PC-3 (cell line): Measurements from ENCODE around the gene KLHL21. TPM values are rescaled to one million over a fixed set of nuclear protein-coding genes. Genes with fewer than 3 reads are reported as not detected.

Source experiments
- ATAC-seq: fragments of 200-7000 bp; cut with Tn5 transposase; 2 replicates; pipeline ENCODE4 v1.9.1; 2020; ENCODE audit warnings: mild to moderate bottlenecking, moderate library complexity
- Bru-seq: library from RNA; stranded (reverse); fragments of 400-500 nt; gene quantifications from one replicate; lab custom pipeline; 2021; lab: Mats Ljungman, UMichigan
- BruChase-seq, 2 experiments: library from RNA; stranded (reverse); fragments of 400-500 nt; gene quantifications; one replicate each; lab custom pipeline; 2021; lab: Mats Ljungman, UMichigan
- BruUV-seq: library from RNA; stranded (reverse); fragments of 400-500 nt; replicated peaks from 2 replicates; lab custom pipeline; 2021; lab: Mats Ljungman, UMichigan
- CTCF ChIA-PET: fragments of 300-600 bp; sonication (Branson Sonifier 250); formaldehyde crosslinking; loops from one replicate; lab custom pipeline; 2022; ENCODE audit warnings: antibody characterized with exemption; lab: Charles Lee
- POLR2A ChIA-PET: fragments of 300-600 bp; sonication (Branson Sonifier 250); formaldehyde crosslinking; loops from one replicate; lab custom pipeline; 2022; ENCODE audit warnings: antibody characterized with exemption; ENCODE audit not compliant: unreplicated experiment; lab: Charles Lee
- DNase-seq: peaks from one replicate; pipeline ENCODE4 v3.0.0-alpha.2; 2015
- H2AFZ ChIP-seq: fragments of 300-600 bp; sonication (generic); 2 replicates; pipeline ENCODE4 v1.6.0; 2016; ENCODE audit warnings: antibody characterized with exemption, low read length
- H3F3A ChIP-seq: fragments of 300-600 bp; sonication (generic); one replicate; pipeline ENCODE4 v1.6.0; 2017; ENCODE audit warnings: antibody characterized with exemption, low read length, control low read depth, mild to moderate bottlenecking; ENCODE audit not compliant: unreplicated experiment
- H3K27ac ChIP-seq: fragments of 300-600 bp; sonication (generic); 2 replicates; pipeline ENCODE4 v1.5.1; 2016; ENCODE audit warnings: mild to moderate bottlenecking, low read length
- H3K27me3 ChIP-seq: fragments of 300-600 bp; sonication (generic); 2 replicates; pipeline ENCODE4 v1.6.1; 2016; ENCODE audit warnings: low read length, mixed read lengths
- H3K36me3 ChIP-seq: fragments of 300-600 bp; sonication (generic); 2 replicates; pipeline ENCODE4 v1.6.1; 2016; ENCODE audit warnings: low read depth, mixed run types, low read length, mixed read lengths
- H3K4me1 ChIP-seq: fragments of 300-600 bp; sonication (generic); 2 replicates; pipeline ENCODE4 v1.5.1; 2016; ENCODE audit warnings: low read length; ENCODE audit not compliant: insufficient read depth
- H3K4me2 ChIP-seq: fragments of 300-600 bp; sonication (generic); 2 replicates; pipeline ENCODE4 v1.6.0; 2016; ENCODE audit warnings: low read length
- H3K4me3 ChIP-seq: fragments of 300-600 bp; sonication (generic); 2 replicates; pipeline ENCODE4 v1.5.1; 2016; ENCODE audit warnings: mild to moderate bottlenecking, low read length, mixed read lengths
- H3K79me2 ChIP-seq: fragments of 300-600 bp; sonication (generic); 2 replicates; pipeline ENCODE4 v1.6.1; 2017; ENCODE audit warnings: low read length, mixed read lengths
- H3K9ac ChIP-seq: fragments of 300-600 bp; sonication (generic); 2 replicates; pipeline ENCODE4 v1.6.0; 2016; ENCODE audit warnings: mild to moderate bottlenecking, low read length
- H3K9me2 ChIP-seq: fragments of 300-600 bp; sonication (generic); replicated peaks from 2 replicates; pipeline ENCODE4 v1.6.1; 2016; ENCODE audit warnings: mixed run types, low read length, mixed read lengths
- H3K9me3 ChIP-seq: fragments of 300-600 bp; sonication (generic); 2 replicates; pipeline ENCODE4 v1.6.1; 2016; ENCODE audit warnings: low read length, mixed read lengths
- H4K20me1 ChIP-seq: fragments of 300-600 bp; sonication (generic); 2 replicates; pipeline ENCODE4 v1.6.1; 2016; ENCODE audit warnings: low read length, mixed read lengths
- CTCF ChIP-seq: fragments of 300-600 bp; sonication (generic); conservative IDR thresholded peaks from 2 replicates; pipeline ENCODE4 v1.5.1; 2017; ENCODE audit warnings: antibody characterized with exemption, low read depth, mild to moderate bottlenecking, low read length
- EZH2 ChIP-seq: fragments of 300-600 bp; sonication (generic); IDR thresholded peaks from one replicate; pipeline ENCODE4 v1.6.1; 2017; ENCODE audit warnings: antibody characterized with exemption, mild to moderate bottlenecking, low read length; ENCODE audit not compliant: unreplicated experiment
- EZH2phosphoT487 ChIP-seq: fragments of 300-600 bp; sonication (generic); IDR thresholded peaks from 2 replicates; pipeline ENCODE4 v1.6.1; 2018; ENCODE audit warnings: mild to moderate bottlenecking, antibody characterized with exemption, low read length, borderline replicate concordance
- intact Hi-C: fragments of 100-400 bp; cut with micrococcal nuclease; formaldehyde crosslinking; loops from 2 replicates; pipeline ENCODE4 v1.9.0; 2023
- long read RNA-seq: library from polyadenylated mRNA; unstranded; transcript quantifications from one replicate; pipeline ENCODE4 v2.0.0, GENCODE V29; 2021; ENCODE audit not compliant: unreplicated experiment
- total RNA-seq: library from RNA; depleted of rRNA; stranded (reverse); fragments of >200 nt; gene quantifications from 2 replicates; pipeline ENCODE4 v1.2.3, GENCODE V29; 2014; rRNA removed

KLHL21 gene
- total RNA-seq = 82.5 and 105 TPM in 2 replicates
- Bru-seq, nascent RNA = percentile 74 among the genes with signal in this experiment
- percentile 87 among the genes with signal in this experiment for BruChase-seq, experiment 1, labeled RNA remaining after a 6-hour chase
- BruChase-seq, experiment 2, labeled RNA remaining after a 2-hour chase = percentile 88 among the genes with signal in this experiment
- long read RNA-seq, full-length matches to known transcripts = 130 of 241 reads
- long read RNA-seq, partial matches to known transcripts = 16 of 241 reads
- long read RNA-seq, other reads (novel, unspliced or antisense) = 95 of 241 reads

GRCh38 chr1:6602669-6603237, at the start of gene KLHL21:
Gene KLHL21, minus strand, starts transcription at chr1:6602869. Its CDS starts 52 bp downstream, at chr1:6602817.
- H3K79me2 ChIP-seq = peaks cover 49% of the 10 kb centered on the region
- peak within 1 kb of the TSS; percentile 98 for H3K4me2 ChIP-seq
- peaks cover 30% of the 10 kb centered on the region for H3K4me1 ChIP-seq
- H3K9ac ChIP-seq = peak within 1 kb of the TSS; percentile 91
- H2AFZ ChIP-seq = peak within 1 kb of the TSS; percentile 98
- ChIA-PET POLR2A (interaction anchor here (1.3 kb wide), 1 partner anchor 23 kb away, joined by 3 read pairs; the partner anchor contains the start of gene ZBTB48), CTCF (interaction anchor here (1.1 kb wide), 1 partner anchor 49 kb away, joined by 3 read pairs; the partner anchor contains the start of gene NOL9)
- H3K9me2 ChIP-seq = no peaks in the 10 kb centered on the region
- H3K27me3 ChIP-seq = no peaks in the 10 kb centered on the region
- peaks cover 8% of the 10 kb centered on the region for H3K36me3 ChIP-seq
- peak within 1 kb of the TSS; percentile 93 for H3K27ac ChIP-seq
- H3F3A ChIP-seq = no peaks in the 10 kb centered on the region
- TF ChIP-seq CTCF (no peak), EZH2phosphoT487 (no peak), EZH2 (no peak)
- ATAC-seq (peak; percentile 54), DNase-seq (peak; percentile 97)
- BruUV-seq = no TSS peak
- H3K4me3 ChIP-seq = peak within 1 kb of the TSS; percentile 86
- no peaks in the 10 kb centered on the region for H3K9me3 ChIP-seq
- intact Hi-C loops = no loop called here
- H4K20me1 ChIP-seq = peaks cover 27% of the 10 kb centered on the region

- H3K36me3 ChIP-seq = peaks cover 36% of the 10 kb centered on the region
- intact Hi-C loops = no loop called here
- no peak overlapping the region for H3K4me3 ChIP-seq
- H3K4me2 ChIP-seq = no peak overlapping the region
- ATAC-seq = no peak
- no peak overlapping the region for H3K9ac ChIP-seq
- no peaks in the 10 kb centered on the region for H3K79me2 ChIP-seq
- H3F3A ChIP-seq = no peaks in the 10 kb centered on the region
- ChIA-PET CTCF (no interaction called here), POLR2A (no interaction called here)
- DNase-seq = no peak
- H3K4me1 ChIP-seq = no peaks in the 10 kb centered on the region
- no peaks in the 10 kb centered on the region for H4K20me1 ChIP-seq
- H2AFZ ChIP-seq = no peak overlapping the region
- H3K27me3 ChIP-seq = no peaks in the 10 kb centered on the region
- TF ChIP-seq EZH2phosphoT487 (no peak), CTCF (no peak), EZH2 (no peak)
- H3K27ac ChIP-seq = no peak overlapping the region
- H3K9me3 ChIP-seq = no peaks in the 10 kb centered on the region
- BruUV-seq = no TSS peak
- no peaks in the 10 kb centered on the region for H3K9me2 ChIP-seq
Measured at GRCh38 chr1:6651909-6652308, 49.2 kb upstream of the KLHL21 start.
